Adrenal gland (tissue), 12 donors: ENCODE results near the gene STARD7. TPM values are rescaled to one million over a fixed set of nuclear protein-coding genes. Genes with fewer than 3 reads are reported as not detected.

ENCODE experiments used
- DNase-seq, 7 donors: peaks; one replicate each; pipeline ENCODE4 v3.0.0-alpha.2; 2019 to 2020
- H3K27ac ChIP-seq, 5 donors: fragments of 200-600 bp; sonication (generic) in 4 of 5; 1 replicate in 3 of 5; 2 replicates in 2 of 5; pipeline versions ENCODE4 v1.5.1 to v1.8.0; 2016 to 2020; ENCODE audit warnings: mild to moderate bottlenecking in 1 of 5
- H3K27me3 ChIP-seq: fragments of 200-600 bp; 2 replicates; pipeline ENCODE4 v1.8.0; 2021
- H3K36me3 ChIP-seq, 2 donors: fragments of 200-600 bp; replicated peaks in 1 of 2; 1 replicate in 1 of 2; 2 replicates in 1 of 2; pipeline versions ENCODE4 v1.5.1 to v1.8.0; 2018 to 2022
- H3K4me1 ChIP-seq, 2 donors: fragments of 200-600 bp; replicated peaks in 1 of 2; 1 replicate in 1 of 2; 2 replicates in 1 of 2; pipeline versions ENCODE4 v1.5.1 to v1.8.0; 2018 to 2021
- H3K4me3 ChIP-seq, 4 donors: fragments of 200-600 bp; sonication (generic) in 3 of 4; one replicate each; pipeline ENCODE4 v1.5.1; 2016 to 2018
- H3K9me3 ChIP-seq, 3 donors: fragments of 200-600 bp; sonication (generic) in 1 of 3; replicated peaks in 1 of 3; 1 replicate in 2 of 3; 2 replicates in 1 of 3; pipeline versions ENCODE4 v1.5.1 to v1.8.0; 2016 to 2021
- CTCF ChIP-seq, 6 experiments: fragments of 450-650 bp in 4 of 6; fragments of 200-600 bp in 2 of 6; sonication (generic) in 1 of 6; IDR thresholded peaks; 1 replicate in 5 of 6; 2 replicates in 1 of 6; pipeline versions ENCODE4 v1.5.1 to v1.8.0; 2016 to 2021; ENCODE audit warnings: antibody characterized with exemption in 6 of 6, mild to moderate bottlenecking in 2 of 6, moderate library complexity in 1 of 6
- POLR2A ChIP-seq, 2 donors: fragments of 450-650 bp; IDR thresholded peaks; one replicate each; pipeline ENCODE4 v1.6.1; 2017; ENCODE audit warnings: antibody characterized with exemption in 2 of 2, mild to moderate bottlenecking in 2 of 2, moderate library complexity in 1 of 2
- WGBS, 4 donors: extraction: QIAGEN DNeasy Blood & Tissue Kit in 2 of 4; methylation state at CpG; one replicate each; pipeline versions ENCODE4 v1.1.5 to v1.1.7; 2013 to 2017; 5-methylcytosine and 5-hydroxymethylcytosine counted together
- intact Hi-C, 2 donors: fragments of 100-400 bp; cut with DNase I; formaldehyde crosslinking; loops; one replicate each; pipeline versions ENCODE4 v1.14.1 to v1.15.0; 2022 to 2023
- polyA plus RNA-seq, 3 donors: library from polyadenylated mRNA; stranded (reverse); fragments of 200-250 nt in 2 of 3; fragments of 350-450 nt in 1 of 3; fragmentation: Illumina TruSeq in 1 of 3; extraction: RNeasy Lipid Tissue Mini Kit (QIAGEN cat#74804) in 1 of 3; gene quantifications; one replicate each; pipeline ENCODE4 v1.2.3, GENCODE V29; 2013 to 2014
- total RNA-seq, 9 donors: library from RNA; depleted of rRNA in 4 of 9; stranded (reverse); fragments of >200 nt in 4 of 9; fragments of 120-200 nt in 1 of 9; fragmentation: NEBNext Ultra II Directional in 1 of 9; extraction: Animal tissue kit (Norgen Biotek cat#: 25700) in 1 of 9; gene quantifications; one replicate each; pipeline versions ENCODE4 v1.1.0 to v1.2.4, GENCODE V29; 2013 to 2023
- donor health status: healthy with polysubstance abuse.
- donor health status: Bipolar disorder and iron deficiency.
- donor health status: DM: yes; HTN: yes; CAD: no.
- donor health status: DM: no; HTN: no; CAD: no.
- donor health status: DM: no; HTN: no; CAD: no.
- donor health status: DM: yes; HTN: yes; CAD: no.

STARD7 gene
- total and polyA plus RNA-seq, 12 donors = 37.8 to 209 (median 160) TPM

DNA sequence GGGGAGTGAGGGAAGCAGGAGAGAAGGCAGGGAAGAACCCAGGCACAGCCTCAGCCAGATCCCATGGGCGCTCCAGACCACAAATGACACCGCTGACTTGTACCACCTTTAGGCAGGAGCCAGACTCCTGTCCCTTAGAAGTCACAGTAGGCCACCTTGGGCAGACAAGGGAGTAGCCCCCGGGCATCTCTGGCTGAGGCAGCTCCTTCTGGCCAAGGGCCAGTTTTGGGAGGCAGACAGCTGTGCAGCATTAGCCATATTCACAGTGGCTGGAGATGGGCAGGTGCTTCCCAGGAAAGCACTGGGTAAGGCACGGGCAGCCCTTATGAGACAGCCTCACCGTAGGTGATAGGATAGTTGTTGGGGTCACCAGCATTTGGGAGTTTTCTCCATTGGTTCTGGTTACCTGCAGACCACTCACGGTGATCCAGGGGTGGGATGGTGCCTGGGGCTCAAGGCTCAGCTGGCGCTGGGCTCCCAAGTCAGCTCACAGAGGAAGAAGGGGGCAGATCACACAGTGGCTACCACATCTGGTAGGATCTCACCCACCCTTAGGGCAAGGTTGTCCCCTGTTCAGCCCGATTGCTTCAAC, 72.4 kb downstream of the STARD7 start:
- 79 to 89% (median 80%) methylated on average over 3 to 8 of the region's 8 CpGs for WGBS, 4 donors
- Histone ChIP-seq H3K36me3 (no peaks in the 10 kb centered on the region), H3K9me3 (no peaks in the 10 kb centered on the region), H3K4me3 (no peak overlapping the region), H3K27ac (no peak overlapping the region), H3K4me1 (no peaks in the 10 kb centered on the region), H3K27me3 (no peaks in the 10 kb centered on the region)
- intact Hi-C loops = loop anchor here (5.0 to 10.0 kb wide), 2 partner anchors 41 to 379 kb away; no protein-coding TSS in a partner anchor
- no peak for TF ChIP-seq CTCF (IDR thresholded peaks at IDR 0.05)
- TF ChIP-seq POLR2A (IDR thresholded peaks at IDR 0.05) = no peak
- DNase-seq = no peak

DNA sequence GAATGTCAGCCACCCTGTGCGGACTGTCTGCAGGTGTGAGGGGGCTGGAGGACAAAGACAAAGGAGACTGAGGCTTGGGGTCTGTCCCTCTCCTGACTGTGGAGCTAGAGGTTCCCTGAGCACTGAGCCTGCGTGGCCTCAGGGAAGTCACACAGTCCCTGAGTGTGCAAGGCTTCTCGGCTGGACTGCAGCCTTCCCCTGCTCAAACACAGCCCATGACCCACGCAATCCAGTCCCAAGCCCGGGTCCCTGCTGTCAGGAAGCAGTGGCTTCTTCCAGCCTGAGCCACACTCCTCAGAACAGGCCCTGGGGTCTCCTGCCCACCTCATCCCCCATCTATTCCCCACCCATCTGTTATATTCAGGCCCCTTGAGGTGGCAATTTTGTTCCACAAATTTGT, 73.0 kb downstream of the STARD7 start:
- Histone ChIP-seq H3K4me3 (no peak overlapping the region), H3K27ac (no peak overlapping the region), H3K36me3 (no peaks in the 10 kb centered on the region), H3K9me3 (no peaks in the 10 kb centered on the region), H3K27me3 (no peaks in the 10 kb centered on the region), H3K4me1 (no peaks in the 10 kb centered on the region)
- 77 to 88% (median 85%) methylated on average over 3 to 5 of the region's 5 CpGs for WGBS, 4 donors
- TF ChIP-seq POLR2A (IDR thresholded peaks at IDR 0.05) = no peak
- no peak for TF ChIP-seq CTCF (IDR thresholded peaks at IDR 0.05)
- intact Hi-C loops = loop anchor here (5.0 to 10.0 kb wide), 2 partner anchors 42 to 379 kb away; no protein-coding TSS in a partner anchor
- DNase-seq = no peak

DNA sequence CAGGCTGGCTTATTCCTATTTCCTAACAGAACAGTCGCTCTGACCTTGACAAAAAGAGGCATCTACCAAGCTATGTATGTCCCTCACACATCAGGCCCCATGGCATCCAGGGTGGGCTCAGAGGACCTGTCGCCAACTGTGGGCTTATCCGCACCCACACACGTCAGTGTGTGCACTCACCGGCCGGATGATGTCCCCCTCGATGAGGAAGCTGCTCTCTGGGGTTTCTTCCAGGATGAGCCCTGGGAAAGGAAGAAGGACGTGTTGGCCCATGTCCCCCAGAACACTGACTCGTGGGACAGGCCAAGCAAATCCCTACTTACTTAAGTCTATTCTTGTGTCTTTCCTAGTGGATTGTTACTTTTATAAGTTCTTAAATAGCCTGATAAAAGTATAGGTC, 73.5 kb downstream of the STARD7 start:
- TF ChIP-seq POLR2A (IDR thresholded peaks at IDR 0.05) (no peak), CTCF (IDR thresholded peaks at IDR 0.05) (no peak)
- no peaks in the 10 kb centered on the region for H3K9me3 ChIP-seq
- H3K27ac ChIP-seq = no peak overlapping the region
- H3K4me3 ChIP-seq = no peak overlapping the region
- DNase-seq = no peak
- intact Hi-C loops = loop anchor here (5.0 to 10.0 kb wide), 2 partner anchors 42 to 380 kb away; no protein-coding TSS in a partner anchor
- H3K4me1 ChIP-seq = no peaks in the 10 kb centered on the region
- 37 to 91% (median 80%) methylated on average over 3 to 9 of the region's 9 CpGs for WGBS, 4 donors
- H3K27me3 ChIP-seq = no peaks in the 10 kb centered on the region
- H3K36me3 ChIP-seq = no peaks in the 10 kb centered on the region

Other genes starting within 250 kb of the STARD7 start
- 10 to 100 TPM in 6 of 9 donors, 1 to 10 TPM in 3; 3.9 to 55.7 (median 10.9) TPM for gene ANKRD36C, start 217.0 kb downstream of the STARD7 start, total RNA-seq
- gene ANKRD36C, start 217.0 kb downstream of the STARD7 start, polyA plus RNA-seq = 1 to 10 TPM; 1.2 to 7.4 (median 2.8) TPM
- gene GPAT2, start 173.9 kb downstream of the STARD7 start, total RNA-seq = 1 to 10 TPM in 6 of 9 donors, under 1 TPM in 3; 0.30 to 2.3 (median 1.4) TPM
- 1 to 10 TPM in 2 of 3 donors, under 1 TPM in 1; 0.90 to 3.3 (median 1.2) TPM for gene GPAT2, start 173.9 kb downstream of the STARD7 start, polyA plus RNA-seq
- gene ADRA2B, start 92.3 kb downstream of the STARD7 start, total RNA-seq = 10 to 100 TPM in 1 of 9 donors, 1 to 10 TPM in 7, under 1 TPM in 1; 0.95 to 12.9 (median 3.6) TPM
- 1 to 10 TPM; 1.2 to 5.5 (median 2.0) TPM for gene ADRA2B, start 92.3 kb downstream of the STARD7 start, polyA plus RNA-seq
- gene ASTL, start 70.3 kb downstream of the STARD7 start, total RNA-seq = not detected
- not detected for gene ASTL, start 70.3 kb downstream of the STARD7 start, polyA plus RNA-seq
- gene DUSP2, start 63.4 kb downstream of the STARD7 start, total RNA-seq = 1 to 10 TPM in 7 of 9 donors, under 1 TPM in 2; 0.72 to 4.7 (median 2.0) TPM
- 1 to 10 TPM in 2 of 3 donors, under 1 TPM in 1; 0.48 to 2.4 (median 1.9) TPM for gene DUSP2, start 63.4 kb downstream of the STARD7 start, polyA plus RNA-seq
- 10 to 100 TPM; 24.3 to 89.2 (median 66.7) TPM for gene TMEM127, start 57.2 kb upstream of the STARD7 start, total RNA-seq
- 10 to 100 TPM; 14.9 to 48.2 (median 14.9) TPM for gene TMEM127, start 57.2 kb upstream of the STARD7 start, polyA plus RNA-seq
- 100 to 1,000 TPM in 7 of 9 donors, 10 to 100 TPM in 2; 92.5 to 237 (median 135) TPM for gene CIAO1, start 57.4 kb upstream of the STARD7 start, total RNA-seq
- 100 to 1,000 TPM in 1 of 3 donors, 10 to 100 TPM in 2; 52.5 to 137 (median 59.5) TPM for gene CIAO1, start 57.4 kb upstream of the STARD7 start, polyA plus RNA-seq
- gene SNRNP200, start 96.7 kb upstream of the STARD7 start, total RNA-seq = 100 to 1,000 TPM in 2 of 9 donors, 10 to 100 TPM in 7; 50.4 to 114 (median 95.4) TPM
- 100 to 1,000 TPM in 2 of 3 donors, 10 to 100 TPM in 1; 80.9 to 117 (median 103) TPM for gene SNRNP200, start 96.7 kb upstream of the STARD7 start, polyA plus RNA-seq
- 1 to 10 TPM in 5 of 9 donors, under 1 TPM in 3, not detected in 1; 0.32 to 3.8 (median 1.0) TPM for gene ITPRIPL1, start 116.5 kb upstream of the STARD7 start, total RNA-seq
- under 1 TPM; 0.33 to 0.40 (median 0.40) TPM for gene ITPRIPL1, start 116.5 kb upstream of the STARD7 start, polyA plus RNA-seq
- gene NCAPH, start 126.9 kb upstream of the STARD7 start, total RNA-seq = 1 to 10 TPM in 7 of 9 donors, under 1 TPM in 2; 0.60 to 8.4 (median 1.4) TPM
- gene NCAPH, start 126.9 kb upstream of the STARD7 start, polyA plus RNA-seq = 1 to 10 TPM in 1 of 3 donors, under 1 TPM in 2; 0.40 to 1.5 (median 0.51) TPM